ENCODE results near the gene CLK3.

DNA sequence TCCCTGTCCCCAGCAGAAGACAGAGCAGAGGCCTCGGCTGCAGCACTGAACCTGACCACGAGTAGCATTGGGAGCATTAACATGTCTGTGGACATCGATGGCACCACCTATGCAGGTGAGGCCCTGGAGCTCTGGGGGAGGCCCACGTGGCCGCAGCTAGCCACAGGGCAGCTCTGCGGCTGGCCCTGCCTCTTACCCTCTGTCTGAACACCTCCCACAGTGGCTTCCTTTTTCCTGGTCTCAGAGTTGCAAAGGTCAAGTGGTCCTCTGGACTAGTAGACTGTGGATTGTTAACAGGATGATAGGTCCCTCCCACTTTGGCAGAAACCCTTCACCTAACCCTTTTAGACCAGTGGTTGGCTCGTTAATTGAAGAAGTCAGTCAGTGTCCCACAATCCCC lies 22.5 kb upstream of the CLK3 start:
- TF ChIP-seq KDM1A (IDR thresholded peaks at IDR 0.05; ENCODE audit: borderline replicate concordance, low read length) = no peak
- TF ChIP-seq, protein P1, sequence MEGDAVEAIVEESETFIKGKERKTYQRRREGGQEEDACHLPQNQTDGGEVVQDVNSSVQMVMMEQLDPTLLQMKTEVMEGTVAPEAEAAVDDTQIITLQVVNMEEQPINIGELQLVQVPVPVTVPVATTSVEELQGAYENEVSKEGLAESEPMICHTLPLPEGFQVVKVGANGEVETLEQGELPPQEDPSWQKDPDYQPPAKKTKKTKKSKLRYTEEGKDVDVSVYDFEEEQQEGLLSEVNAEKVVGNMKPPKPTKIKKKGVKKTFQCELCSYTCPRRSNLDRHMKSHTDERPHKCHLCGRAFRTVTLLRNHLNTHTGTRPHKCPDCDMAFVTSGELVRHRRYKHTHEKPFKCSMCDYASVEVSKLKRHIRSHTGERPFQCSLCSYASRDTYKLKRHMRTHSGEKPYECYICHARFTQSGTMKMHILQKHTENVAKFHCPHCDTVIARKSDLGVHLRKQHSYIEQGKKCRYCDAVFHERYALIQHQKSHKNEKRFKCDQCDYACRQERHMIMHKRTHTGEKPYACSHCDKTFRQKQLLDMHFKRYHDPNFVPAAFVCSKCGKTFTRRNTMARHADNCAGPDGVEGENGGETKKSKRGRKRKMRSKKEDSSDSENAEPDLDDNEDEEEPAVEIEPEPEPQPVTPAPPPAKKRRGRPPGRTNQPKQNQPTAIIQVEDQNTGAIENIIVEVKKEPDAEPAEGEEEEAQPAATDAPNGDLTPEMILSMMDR (IDR thresholded peaks at IDR 0.05; ENCODE audit: control extremely low read depth in 1 of 3, insufficient read depth in 1 of 3, low read depth in 1 of 3, low read length in 3 of 3) = no peak
- no peak for TF ChIP-seq POLR2A (IDR thresholded peaks at IDR 0.05; ENCODE audit: control extremely low read depth in 1 of 2, low read depth in 2 of 2, low read length in 2 of 2)
- TF ChIP-seq EZH2 (IDR thresholded peaks at IDR 0.05; ENCODE audit: low read depth, low read length, severe bottlenecking) = no peak
- TF ChIP-seq POLR2AphosphoS5 (IDR thresholded peaks at IDR 0.05; ENCODE audit: low read depth, low read length) = no peak
- TF ChIP-seq SP1 (IDR thresholded peaks at IDR 0.05; ENCODE audit: low read depth, low read length) = no peak
- TF ChIP-seq, protein P2, sequence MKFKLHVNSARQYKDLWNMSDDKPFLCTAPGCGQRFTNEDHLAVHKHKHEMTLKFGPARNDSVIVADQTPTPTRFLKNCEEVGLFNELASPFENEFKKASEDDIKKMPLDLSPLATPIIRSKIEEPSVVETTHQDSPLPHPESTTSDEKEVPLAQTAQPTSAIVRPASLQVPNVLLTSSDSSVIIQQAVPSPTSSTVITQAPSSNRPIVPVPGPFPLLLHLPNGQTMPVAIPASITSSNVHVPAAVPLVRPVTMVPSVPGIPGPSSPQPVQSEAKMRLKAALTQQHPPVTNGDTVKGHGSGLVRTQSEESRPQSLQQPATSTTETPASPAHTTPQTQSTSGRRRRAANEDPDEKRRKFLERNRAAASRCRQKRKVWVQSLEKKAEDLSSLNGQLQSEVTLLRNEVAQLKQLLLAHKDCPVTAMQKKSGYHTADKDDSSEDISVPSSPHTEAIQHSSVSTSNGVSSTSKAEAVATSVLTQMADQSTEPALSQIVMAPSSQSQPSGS (IDR thresholded peaks at IDR 0.05; ENCODE audit: low read length) = no peak
- TF ChIP-seq EP300 (IDR thresholded peaks at IDR 0.05; ENCODE audit: borderline replicate concordance in 1 of 2, low read depth in 2 of 2, low read length in 2 of 2) = no peak
- no peak for TF ChIP-seq ZNF274 (IDR thresholded peaks at IDR 0.05; ENCODE audit: borderline replicate concordance, extremely low read depth, low read length)
- TF ChIP-seq ASH2L (IDR thresholded peaks at IDR 0.05; ENCODE audit: low read length) = no peak
- no peak for TF ChIP-seq TBP (IDR thresholded peaks at IDR 0.05; ENCODE audit: low read depth, low read length)

All from H1 (cell line).